ENCODE measurements around the gene USP21. TPM values are rescaled to one million over a fixed set of nuclear protein-coding genes. Genes with fewer than 3 reads are reported as not detected.

The USP21 gene
- total and polyA plus RNA-seq, 2 of the 4 experiments (the other 2 are of a cell fraction): 6.3 to 23.8 TPM

- H3K9me1 ChIP-seq (ENCODE audit: insufficient read depth, low read length): 0 out of 2 replicates have a peak, but pooled peaks cover 6% of the 10 kb centered on the region
- WGBS, 2 experiments (ENCODE audit: extremely low coverage in 2 of 2, insufficient read length in 1 of 2): 100% methylated on average over 1 of the region's 1 CpG; no CpG with 5 or more reads in 1 of the 2 experiments
- no peak overlapping the region for H3K27ac ChIP-seq (ENCODE audit: insufficient read depth, low read length)
- peak overlapping the region; percentile 71 for H2AFZ ChIP-seq (replicated peaks; ENCODE audit: low read length, poor library complexity)
- no peak overlapping the region for H2BK5ac ChIP-seq (ENCODE audit: low read depth, low read length, poor library complexity, severe bottlenecking)
- H3K4me3 ChIP-seq (ENCODE audit: insufficient read depth, low read depth, low read length): no peak overlapping the region
- ATAC-seq (ENCODE audit: low read depth) (no peak), DNase-seq (peak; percentile 60)
- H3K27me3 ChIP-seq (ENCODE audit: control insufficient read depth, insufficient read depth, low read length): no peaks in the 10 kb centered on the region
- H3K79me1 ChIP-seq (ENCODE audit: low read depth in 1 of 2, low read length in 2 of 2): peaks cover under 1 to 4% of the 10 kb centered on the region in 2 experiments; a peak in 2 of 4 replicates
- ChIA-PET CTCF (interaction anchor here (1.2 to 2.0 kb wide), 2 partner anchors 23 to 43 kb away, joined by 4 read pairs; partner anchors contain the start of gene TOMM40L), POLR2A (ENCODE audit: unreplicated experiment) (no interaction called here)
- H2AK5ac ChIP-seq (ENCODE audit: low read depth, low read length): no peak overlapping the region
- no peak overlapping the region for H3K23ac ChIP-seq (ENCODE audit: low read depth, low read length)
- no peak overlapping the region for H3K4me2 ChIP-seq (ENCODE audit: low read depth, low read length)
- H3K56ac ChIP-seq (ENCODE audit: extremely low read depth, insufficient read depth, low read length): no peak overlapping the region
- no peak overlapping the region for H3K9ac ChIP-seq (ENCODE audit: low read depth, low read length)
- H4K91ac ChIP-seq (ENCODE audit: insufficient read depth, low read depth, low read length): no peak overlapping the region
- no peaks in the 10 kb centered on the region for H3K9me3 ChIP-seq (ENCODE audit: control insufficient read depth, insufficient read depth, low read length)
- H2BK20ac ChIP-seq (ENCODE audit: low read depth, low read length): no peak overlapping the region; the same call in 1 of the 2 replicates
- TF ChIP-seq POLR2A (IDR thresholded peaks at IDR 0.05; ENCODE audit: low read depth, low read length): no peak
- no peak for TF ChIP-seq ELK1 (IDR thresholded peaks at IDR 0.05; ENCODE audit: borderline replicate concordance, low read depth, low read length)
- TF ChIP-seq CTCF (conservative IDR thresholded peaks at IDR 0.05; ENCODE audit: low read depth, low read length): no peak
- no peak for TF ChIP-seq MAZ (IDR thresholded peaks at IDR 0.05; ENCODE audit: borderline replicate concordance, low read depth, low read length)
- no peak for TF ChIP-seq NFE2L2 (IDR thresholded peaks at IDR 0.05; ENCODE audit: low read depth, low read length)
- TF ChIP-seq SMC3 (IDR thresholded peaks at IDR 0.05; ENCODE audit: low read depth, low read length): no peak
- TF ChIP-seq CHD1 (IDR thresholded peaks at IDR 0.05; ENCODE audit: low read depth, low read length): no peak
- no peak for TF ChIP-seq MXI1 (IDR thresholded peaks at IDR 0.05; ENCODE audit: borderline replicate concordance, low read depth, low read length)
- no peak for TF ChIP-seq FOS (IDR thresholded peaks at IDR 0.05; ENCODE audit: low read depth, low read length)
- no peak for TF ChIP-seq BHLHE40 (IDR thresholded peaks at IDR 0.05; ENCODE audit: low read depth, low read length)
- no peak for TF ChIP-seq MAFK (IDR thresholded peaks at IDR 0.05; ENCODE audit: low read depth, low read length)
- no peak for TF ChIP-seq RAD21 (IDR thresholded peaks at IDR 0.05; ENCODE audit: low read length)
- TF ChIP-seq USF2 (IDR thresholded peaks at IDR 0.05; ENCODE audit: low read depth, low read length): no peak
- no peak for TF ChIP-seq CEBPB (IDR thresholded peaks at IDR 0.05; ENCODE audit: low read depth, low read length)
- TF ChIP-seq RFX5 (IDR thresholded peaks at IDR 0.05; ENCODE audit: low read depth, low read length): no peak
- no peak for TF ChIP-seq RCOR1 (IDR thresholded peaks at IDR 0.05; ENCODE audit: insufficient replicate concordance, low read length)
- dilution Hi-C loops (cut with HindIII; ENCODE audit: low sequenced_read_pairs, unreplicated experiment) (no loop called here), in situ Hi-C loops (cut with MboI; ENCODE audit: low sequenced_read_pairs) (no loop called here), intact Hi-C loops (cut with micrococcal nuclease) (no loop called here)
- 0 out of 2 replicates have a peak overlapping the region, but pooled peaks have one; percentile 0 for H3K14ac ChIP-seq (replicated peaks; ENCODE audit: low read depth, low read length)
- H2BK120ac ChIP-seq (ENCODE audit: low read depth, low read length): no peak overlapping the region; the same call in 1 of the 2 replicates
- H2AK9ac ChIP-seq (replicated peaks; ENCODE audit: low read depth, low read length, poor library complexity): peak overlapping the region; percentile 88
- peaks cover 6% of the 10 kb centered on the region for H3K4me1 ChIP-seq (ENCODE audit: control insufficient read depth, insufficient read depth, low read length)
- no peak overlapping the region for H3K18ac ChIP-seq (ENCODE audit: low read depth, low read length)
- peak overlapping the region in 1 of 2 experiments; percentile 11; a peak in 2 of 4 replicates for H4K8ac ChIP-seq (ENCODE audit: low read depth in 2 of 2, low read length in 2 of 2)
- H3K36me3 ChIP-seq (ENCODE audit: control insufficient read depth, insufficient read depth, low read length): no peaks in the 10 kb centered on the region
- no peak overlapping the region; the same call in 1 of the 2 replicates for H4K5ac ChIP-seq (ENCODE audit: low read depth, low read length)
- no TSS peak for BruUV-seq (replicated peaks)
- no peaks in the 10 kb centered on the region for H4K20me1 ChIP-seq (ENCODE audit: insufficient read depth, low read length)
- peak overlapping the region; percentile 16; the same call in 1 of the 2 replicates for H3K4ac ChIP-seq (ENCODE audit: low read depth, low read length)
- no peak overlapping the region for H2BK15ac ChIP-seq (ENCODE audit: low read depth, low read length)
Observed at GRCh38 chr1:161182214-161182613, 22.9 kb downstream of the USP21 start.

Data from IMR-90 (cell line).